ENCODE results near the gene EIF3D.

- TF ChIP-seq EP300 (IDR thresholded peaks at IDR 0.05; ENCODE audit: borderline replicate concordance) = no peak
- TF ChIP-seq MAX (IDR thresholded peaks at IDR 0.05) = no peak
- TF ChIP-seq TAF1 (IDR thresholded peaks at IDR 0.05; ENCODE audit: low read depth) = no peak
- no peak for TF ChIP-seq TCF12 (IDR thresholded peaks at IDR 0.05; ENCODE audit: low read depth)
- TF ChIP-seq FOXM1 (IDR thresholded peaks at IDR 0.05; ENCODE audit: borderline replicate concordance, low read depth) = no peak
- TF ChIP-seq ZBTB7A (IDR thresholded peaks at IDR 0.05; ENCODE audit: low read depth) = no peak
- no peak for TF ChIP-seq REST (IDR thresholded peaks at IDR 0.05; ENCODE audit: low read depth)
- TF ChIP-seq YY1 (IDR thresholded peaks at IDR 0.05; ENCODE audit: low read depth) = no peak
- TF ChIP-seq RAD21 (IDR thresholded peaks at IDR 0.05; ENCODE audit: low read depth) = no peak
- no peak for TF ChIP-seq TEAD4 (IDR thresholded peaks at IDR 0.05)
- TF ChIP-seq CREB1 (IDR thresholded peaks at IDR 0.05; ENCODE audit: low read depth) = no peak
- TF ChIP-seq EGR1 (IDR thresholded peaks at IDR 0.05) = no peak
Measured at GRCh38 chr22:36571991-36572390, 43.0 kb upstream of the EIF3D start.
